Cardiac muscle cell (in vitro differentiated cells and primary cell): ENCODE data around the gene SBNO2. TPM values are rescaled to one million over a fixed set of nuclear protein-coding genes. Genes with fewer than 3 reads are reported as not detected.

Experiments used
- DNase-seq, 2 donors: peaks; one replicate each; pipeline versions ENCODE4 v3.0.0 to v3.0.0-alpha.2; 2010 to 2017; ENCODE audit warnings: low read depth in 1 of 2, low spot score in 1 of 2
- H3K27ac ChIP-seq: fragments of 200-600 bp; sonication (generic); 2 replicates; pipeline ENCODE4 v1.5.1; 2016
- H3K27me3 ChIP-seq: fragments of 200-600 bp; sonication (generic); 2 replicates; pipeline ENCODE4 v1.6.0; 2016; ENCODE audit warnings: control low read depth
- H3K36me3 ChIP-seq: fragments of 200-600 bp; sonication (generic); 2 replicates; pipeline ENCODE4 v1.5.1; 2016; ENCODE audit warnings: control low read depth
- H3K4me1 ChIP-seq: fragments of 200-600 bp; sonication (generic); 2 replicates; pipeline ENCODE4 v1.8.1; 2017; ENCODE audit warnings: low read depth, mild to moderate bottlenecking, mixed run types
- H3K4me3 ChIP-seq: fragments of 200-600 bp; sonication (generic); 2 replicates; pipeline ENCODE4 v1.5.1; 2016; ENCODE audit warnings: mild to moderate bottlenecking
- H3K9me3 ChIP-seq: fragments of 200-600 bp; sonication (generic); 2 replicates; pipeline ENCODE4 v1.5.1; 2017; ENCODE audit warnings: low read depth, mild to moderate bottlenecking, control low read depth
- polyA plus RNA-seq: library from polyadenylated mRNA; unstranded; fragments of >200 nt; fragmentation: Nextera tagmentation; extraction: Ambion mirVana; gene quantifications from 2 replicates; pipeline ENCODE4 v1.2.1, GENCODE V29; 2016
- total RNA-seq: library from RNA; depleted of rRNA; stranded (reverse); fragments of >200 nt; gene quantifications from 2 replicates; pipeline ENCODE4 v1.2.3, GENCODE V29; 2016
- TF ChIP-seq, protein P1 (sequence below): IDR thresholded peaks from 2 replicates; pipeline ENCODE4 v1.5.1; 2012; ENCODE audit warnings: low read depth, mild to moderate bottlenecking, low read length

SBNO2 gene
- total and polyA plus RNA-seq, 2 experiments from 2014 or later: 11.8 to 28.5 TPM

DNA sequence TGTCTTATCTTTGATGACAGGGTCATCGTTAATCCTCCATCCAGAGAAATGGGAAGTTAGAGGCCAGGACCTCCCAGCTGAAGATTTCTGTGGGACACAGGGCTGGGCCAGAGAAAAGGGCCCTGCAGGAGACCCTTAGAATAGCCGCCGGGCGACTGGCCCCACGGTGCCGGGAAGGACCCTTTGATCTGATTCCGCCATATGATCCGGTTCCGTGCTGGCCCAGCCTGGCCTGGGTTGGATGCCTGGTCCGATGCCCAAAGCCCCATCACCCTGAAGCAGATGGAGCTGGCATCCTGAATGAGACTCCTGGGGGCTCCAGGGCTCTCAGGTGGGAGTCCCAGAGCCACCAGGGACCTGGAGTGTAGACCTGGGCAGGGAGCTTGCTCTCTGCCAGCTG, 25.5 kb upstream of the SBNO2 start:
- H3K27me3 ChIP-seq: no peaks in the 10 kb centered on the region
- no peak overlapping the region for H3K4me3 ChIP-seq
- no peak overlapping the region for H3K27ac ChIP-seq
- DNase-seq: no peak
- no peaks in the 10 kb centered on the region for H3K4me1 ChIP-seq
- TF ChIP-seq, protein P1, sequence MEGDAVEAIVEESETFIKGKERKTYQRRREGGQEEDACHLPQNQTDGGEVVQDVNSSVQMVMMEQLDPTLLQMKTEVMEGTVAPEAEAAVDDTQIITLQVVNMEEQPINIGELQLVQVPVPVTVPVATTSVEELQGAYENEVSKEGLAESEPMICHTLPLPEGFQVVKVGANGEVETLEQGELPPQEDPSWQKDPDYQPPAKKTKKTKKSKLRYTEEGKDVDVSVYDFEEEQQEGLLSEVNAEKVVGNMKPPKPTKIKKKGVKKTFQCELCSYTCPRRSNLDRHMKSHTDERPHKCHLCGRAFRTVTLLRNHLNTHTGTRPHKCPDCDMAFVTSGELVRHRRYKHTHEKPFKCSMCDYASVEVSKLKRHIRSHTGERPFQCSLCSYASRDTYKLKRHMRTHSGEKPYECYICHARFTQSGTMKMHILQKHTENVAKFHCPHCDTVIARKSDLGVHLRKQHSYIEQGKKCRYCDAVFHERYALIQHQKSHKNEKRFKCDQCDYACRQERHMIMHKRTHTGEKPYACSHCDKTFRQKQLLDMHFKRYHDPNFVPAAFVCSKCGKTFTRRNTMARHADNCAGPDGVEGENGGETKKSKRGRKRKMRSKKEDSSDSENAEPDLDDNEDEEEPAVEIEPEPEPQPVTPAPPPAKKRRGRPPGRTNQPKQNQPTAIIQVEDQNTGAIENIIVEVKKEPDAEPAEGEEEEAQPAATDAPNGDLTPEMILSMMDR: no peak
- H3K36me3 ChIP-seq: no peaks in the 10 kb centered on the region
- no peaks in the 10 kb centered on the region for H3K9me3 ChIP-seq

DNA sequence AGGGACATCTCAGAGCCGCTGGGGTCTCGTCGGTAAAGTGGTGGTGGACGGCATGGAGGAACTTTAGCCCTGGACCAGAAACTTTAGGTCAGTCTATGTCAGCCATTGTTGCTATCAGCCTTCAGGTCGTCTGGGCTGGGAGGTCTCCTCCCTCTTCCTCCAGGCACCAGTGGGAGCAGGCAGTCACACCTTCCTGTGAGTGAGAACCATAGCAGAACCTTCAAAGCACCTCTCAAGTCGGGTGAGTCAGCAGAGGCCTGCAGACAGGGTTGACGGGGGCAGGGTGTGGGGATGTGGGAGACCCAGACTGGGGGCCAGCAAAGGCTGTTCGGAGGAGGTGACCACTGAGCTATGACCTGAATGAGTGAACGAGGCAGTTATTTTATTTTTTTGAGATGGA, 15.4 kb upstream of the SBNO2 start:
- Histone ChIP-seq H3K9me3 (no peaks in the 10 kb centered on the region), H3K4me3 (no peak overlapping the region), H3K4me1 (no peaks in the 10 kb centered on the region), H3K36me3 (no peaks in the 10 kb centered on the region), H3K27ac (peak overlapping the region; percentile 71), H3K27me3 (no peaks in the 10 kb centered on the region)
- TF ChIP-seq, protein P1: no peak
- no peak for DNase-seq

DNA sequence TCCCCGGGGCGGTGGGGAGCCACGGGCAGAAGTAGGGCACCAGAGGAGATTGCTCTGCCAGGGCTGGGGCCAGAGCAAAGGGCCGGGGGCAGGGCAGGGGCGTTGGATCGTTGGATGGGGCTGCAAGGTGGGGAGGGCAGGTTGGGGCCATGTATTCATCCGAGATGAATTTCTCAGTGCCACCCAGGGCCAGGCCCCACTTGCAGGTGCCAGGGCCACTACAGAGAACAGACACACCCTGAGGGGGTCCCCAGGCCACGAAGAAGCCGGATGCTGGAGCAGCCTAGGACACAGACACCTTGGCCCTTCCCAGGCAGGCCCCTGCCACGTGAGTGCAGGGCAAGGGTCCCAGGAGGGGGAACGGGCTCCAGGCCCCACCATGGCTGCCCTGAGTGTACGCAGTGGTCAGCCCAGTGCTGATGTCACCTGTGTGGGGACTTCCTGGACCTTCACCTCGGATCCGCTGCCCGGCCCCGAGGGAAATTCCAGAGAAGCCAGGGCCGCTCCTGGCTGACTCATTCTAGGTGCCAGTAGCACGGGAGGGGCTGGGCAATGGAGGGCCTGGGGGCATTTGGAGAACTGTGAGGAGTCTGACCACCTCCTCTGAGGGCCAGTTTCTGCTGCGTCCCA, 9.6 kb upstream of the SBNO2 start:
- H3K4me3 ChIP-seq: no peak overlapping the region
- no peak for DNase-seq
- no peaks in the 10 kb centered on the region for H3K9me3 ChIP-seq
- H3K4me1 ChIP-seq: no peaks in the 10 kb centered on the region
- TF ChIP-seq, protein P1: no peak
- no peaks in the 10 kb centered on the region for H3K36me3 ChIP-seq
- H3K27me3 ChIP-seq: no peaks in the 10 kb centered on the region
- no peak overlapping the region for H3K27ac ChIP-seq

DNA sequence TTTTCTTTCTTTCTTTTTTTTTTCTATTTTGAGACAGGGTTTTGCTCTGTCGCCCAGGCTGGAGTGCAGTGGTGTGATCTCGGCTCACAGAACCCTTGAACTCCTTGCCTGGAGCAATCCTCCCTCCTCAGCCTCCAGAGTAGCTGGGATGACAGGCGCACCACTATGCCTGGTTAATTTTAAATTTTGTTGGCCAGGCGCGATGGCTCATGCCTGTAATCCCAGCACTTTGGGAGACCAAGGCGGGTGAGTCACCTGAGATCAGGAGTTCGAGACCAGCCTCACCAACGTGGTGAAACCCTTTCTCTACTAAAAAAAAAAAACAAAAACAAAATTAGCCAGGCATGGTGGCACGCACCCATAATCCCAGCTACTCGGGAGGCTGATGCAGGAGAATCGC, 8.7 kb upstream of the SBNO2 start:
- Histone ChIP-seq H3K27ac (no peak overlapping the region), H3K4me1 (no peaks in the 10 kb centered on the region), H3K4me3 (no peak overlapping the region), H3K36me3 (no peaks in the 10 kb centered on the region), H3K9me3 (no peaks in the 10 kb centered on the region), H3K27me3 (no peaks in the 10 kb centered on the region)
- no peak for DNase-seq
- TF ChIP-seq, protein P1: no peak

DNA sequence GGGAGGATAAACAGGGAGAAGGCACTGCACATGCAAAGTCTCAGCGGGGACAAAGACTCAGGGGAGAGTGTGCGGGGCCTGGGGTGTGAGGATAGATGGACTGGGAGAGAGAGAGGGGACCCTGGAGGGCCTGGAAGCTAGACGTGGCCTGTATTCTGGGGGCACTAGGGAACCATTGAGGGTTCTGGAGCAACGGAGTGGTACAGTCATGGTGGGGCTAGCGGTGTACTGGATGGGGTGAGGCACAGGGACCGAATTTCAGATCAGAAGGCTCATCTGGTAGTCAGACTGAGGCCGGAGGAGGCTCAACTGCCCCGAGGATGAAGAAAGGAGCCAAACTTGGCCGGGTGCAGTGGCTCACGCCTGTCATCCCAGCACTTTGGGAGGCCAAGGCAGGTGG, 8.0 kb upstream of the SBNO2 start:
- Histone ChIP-seq H3K4me1 (no peaks in the 10 kb centered on the region), H3K27me3 (no peaks in the 10 kb centered on the region), H3K27ac (no peak overlapping the region), H3K9me3 (no peaks in the 10 kb centered on the region), H3K4me3 (no peak overlapping the region), H3K36me3 (no peaks in the 10 kb centered on the region)
- no peak for DNase-seq
- TF ChIP-seq, protein P1: no peak
